ENCODE data around the gene MYCN. TPM values are rescaled to one million over a fixed set of nuclear protein-coding genes. Genes with fewer than 3 reads are reported as not detected.

MYCN gene
- total and polyA plus RNA-seq, 2 of the 8 experiments (the other 6 are each of a cell fraction or from before 2014, with no cell fraction given), result 87.8 to 137 TPM

GRCh38 chr2:15969214-15969613 is 28.9 kb downstream of the MYCN start (continued):
- TF ChIP-seq CHD7 (IDR thresholded peaks at IDR 0.05; ENCODE audit: insufficient replicate concordance, low read length), result no peak
- TF ChIP-seq HDAC6 (IDR thresholded peaks at IDR 0.05; ENCODE audit: low read depth, low read length), result no peak
- TF ChIP-seq POLR2A (IDR thresholded peaks at IDR 0.05; ENCODE audit: control extremely low read depth in 1 of 2, low read depth in 2 of 2, low read length in 2 of 2), result no peak
- TF ChIP-seq EGR1 (IDR thresholded peaks at IDR 0.05; ENCODE audit: borderline replicate concordance, low read depth, low read length), result no peak
- no peak for TF ChIP-seq YY1 (IDR thresholded peaks at IDR 0.05; ENCODE audit: low read depth, low read length)
- no peak for TF ChIP-seq MAX (IDR thresholded peaks at IDR 0.05)
- no peak for TF ChIP-seq SP2 (IDR thresholded peaks at IDR 0.05; ENCODE audit: low read length)
